NCI-H2196 treated with DMSO at 0.1 percent for 48 hours (cell line): Measurements from ENCODE around the gene RNF223.
A peak's percentile ranks its signal among the peaks of the same experiment; 100 is the strongest.
"Not testable (repeated sequence)": the region's sequence is repeated elsewhere in the genome, so short reads cannot be mapped to it uniquely, and the experiment has no call there.

Experiments used
- DNase-seq: peaks from one replicate; lab custom pipeline; 2025; ENCODE audit not compliant: unreplicated experiment; lab: John Stamatoyannopoulos, UW

Gene RNF223

GRCh38 chr1:1061682-1062345 lies 12.3 kb downstream of the RNF223 start:
- no peak for DNase-seq

DNA sequence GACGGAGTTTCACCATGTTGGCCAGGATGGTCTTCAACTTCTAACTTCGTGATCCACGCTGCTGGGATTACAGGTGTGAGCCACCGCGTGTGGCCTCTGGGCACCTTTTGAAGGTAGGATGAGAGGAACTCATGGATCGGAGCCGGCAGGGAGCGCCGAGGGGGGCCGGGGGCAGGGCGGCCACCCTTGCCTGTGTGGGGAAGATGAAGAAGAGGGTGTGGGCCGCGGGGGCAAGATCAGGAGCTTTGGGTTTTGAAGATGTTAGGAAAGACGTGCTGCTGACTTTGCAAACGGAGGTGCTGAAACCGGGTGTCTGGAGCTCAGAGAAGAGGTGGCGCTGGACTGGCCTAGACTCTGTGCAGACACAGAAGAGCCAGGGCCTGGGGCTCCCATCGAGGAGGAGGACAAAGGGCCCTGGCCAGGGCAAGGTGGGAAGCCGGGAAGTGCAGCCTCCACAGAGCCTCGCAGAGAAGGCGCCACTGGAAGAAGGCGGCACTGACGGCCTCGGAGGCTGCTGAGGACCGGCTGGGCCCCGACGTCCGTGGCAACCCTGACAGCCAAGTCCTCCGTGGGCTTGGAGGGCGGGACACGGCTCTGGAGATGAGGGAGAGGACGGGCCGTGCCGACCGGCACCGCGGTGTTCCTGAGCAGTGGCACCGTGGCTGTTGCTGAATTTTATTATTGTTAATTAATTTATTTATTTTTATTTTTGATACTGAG lies 13.7 kb downstream of the RNF223 start:
- no peak for DNase-seq

- DNase-seq = peak; percentile 60
Observed at GRCh38 chr1:1059494-1060280, 14.4 kb downstream of the RNF223 start.

GRCh38 chr1:1058921-1059493 lies 15.1 kb downstream of the RNF223 start:
- DNase-seq = peak; percentile 15

- no peak for DNase-seq
Observed at GRCh38 chr1:1058088-1058905, 15.8 kb downstream of the RNF223 start.

DNA sequence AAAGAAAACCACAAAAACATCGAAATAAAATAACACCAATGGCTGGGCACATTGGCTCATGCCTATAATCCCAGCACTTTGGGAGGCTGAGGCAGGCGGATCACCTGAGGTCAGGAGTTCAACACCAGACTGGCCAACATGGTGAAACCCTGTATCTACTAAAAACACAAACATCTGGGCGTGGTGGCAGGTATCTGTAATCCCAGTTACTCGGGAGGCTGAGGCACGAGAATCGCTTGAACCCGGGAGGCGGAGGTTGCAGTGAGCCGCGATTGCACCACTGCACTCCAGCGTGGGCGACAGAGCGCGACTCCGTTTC lies 16.4 kb downstream of the RNF223 start:
- not testable (repeated sequence) for DNase-seq

DNA sequence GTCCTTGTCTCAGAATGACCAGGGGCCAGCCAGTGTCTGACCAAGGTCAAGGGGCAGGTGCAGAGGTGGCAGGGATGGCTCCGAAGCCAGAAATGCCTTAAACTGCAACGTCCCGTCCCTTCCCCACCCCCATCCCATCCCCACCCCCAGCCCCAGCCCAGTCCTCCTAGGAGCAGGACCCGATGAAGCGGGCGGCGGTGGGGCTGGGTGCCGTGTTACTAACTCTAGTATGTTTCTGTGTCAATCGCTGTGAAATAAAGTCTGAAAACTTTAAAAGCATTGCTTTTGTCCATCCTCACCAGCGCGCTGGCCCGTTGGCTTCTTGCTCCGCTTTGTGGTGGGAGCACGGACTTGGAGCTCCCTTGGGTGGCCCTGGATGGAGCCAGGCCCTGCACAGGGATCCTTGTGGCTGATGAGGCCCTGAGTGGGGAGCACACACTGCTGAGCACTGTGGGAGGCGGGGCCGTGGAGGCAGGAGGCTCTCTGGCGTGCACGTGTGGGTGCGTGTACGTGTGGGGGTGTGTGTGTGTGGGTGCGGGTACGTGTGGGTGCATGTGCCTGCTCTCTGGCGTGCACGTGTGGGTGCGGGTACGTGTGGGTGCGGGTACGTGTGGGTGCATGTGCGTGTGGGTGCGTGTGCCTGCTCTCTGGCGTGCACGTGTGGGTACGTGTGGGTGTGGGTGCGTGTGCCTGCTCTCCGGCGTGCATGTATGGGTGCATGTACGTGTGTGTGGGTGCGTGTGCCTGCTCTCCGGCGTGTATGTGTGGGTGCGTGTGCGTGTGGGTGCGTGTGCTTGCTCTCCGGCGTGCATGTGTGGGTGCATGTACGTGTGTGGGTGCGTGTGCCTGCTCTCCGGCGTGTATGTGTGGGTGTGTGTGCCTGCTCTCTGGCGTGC lies 18.0 kb downstream of the RNF223 start:
- no peak for DNase-seq

- DNase-seq = no peak
Observed at GRCh38 chr1:1054971-1055370, 19.1 kb downstream of the RNF223 start.

GRCh38 chr1:1054099-1054700 lies 19.9 kb downstream of the RNF223 start:
- no peak for DNase-seq

- no peak for DNase-seq
Observed at GRCh38 chr1:1053682-1054081, 20.4 kb downstream of the RNF223 start.

DNA sequence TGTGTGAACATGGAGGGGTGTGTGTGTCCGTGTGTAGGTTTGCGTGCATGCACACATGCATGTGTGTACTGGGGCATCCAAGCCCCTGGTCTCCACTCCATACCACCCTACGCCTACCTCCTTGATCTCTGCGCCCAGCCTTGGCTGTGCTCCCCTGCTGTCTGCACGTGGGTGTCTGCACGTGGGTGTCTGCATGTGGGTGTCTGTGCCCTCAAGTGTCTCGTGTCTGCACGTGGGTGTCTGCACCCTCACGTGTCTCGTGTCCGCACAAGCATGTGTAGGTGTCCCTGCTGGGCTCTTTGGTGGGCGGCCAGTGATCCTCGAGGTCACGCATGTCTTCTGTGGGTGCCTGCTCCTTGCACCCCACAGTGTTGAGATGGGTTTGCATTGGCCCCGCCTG lies 21.1 kb downstream of the RNF223 start:
- no peak for DNase-seq

GRCh38 chr1:1052003-1052840 lies 21.9 kb downstream of the RNF223 start:
- DNase-seq = no peak

DNA sequence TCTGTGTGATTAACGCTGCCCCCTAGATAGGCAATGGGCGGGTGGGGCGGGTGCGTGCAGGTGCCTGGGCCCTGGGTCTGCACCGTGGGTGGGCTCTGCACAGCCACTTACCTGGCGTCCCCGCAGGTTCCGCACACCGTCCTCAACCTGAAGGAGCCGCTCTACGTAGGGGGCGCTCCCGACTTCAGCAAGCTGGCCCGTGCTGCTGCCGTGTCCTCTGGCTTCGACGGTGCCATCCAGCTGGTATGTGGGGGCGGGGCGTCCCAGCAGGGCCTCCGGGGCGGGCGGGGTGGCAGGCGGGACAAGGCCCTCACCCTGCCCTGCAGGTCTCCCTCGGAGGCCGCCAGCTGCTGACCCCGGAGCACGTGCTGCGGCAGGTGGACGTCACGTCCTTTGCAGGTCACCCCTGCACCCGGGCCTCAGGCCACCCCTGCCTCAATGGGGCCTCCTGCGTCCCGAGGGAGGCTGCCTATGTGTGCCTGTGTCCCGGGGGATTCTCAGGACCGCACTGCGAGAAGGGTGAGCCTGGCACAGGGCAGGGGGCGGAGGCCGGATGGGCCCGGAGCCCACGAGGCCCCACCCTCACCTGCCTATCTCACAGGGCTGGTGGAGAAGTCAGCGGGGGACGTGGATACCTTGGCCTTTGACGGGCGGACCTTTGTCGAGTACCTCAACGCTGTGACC lies 22.8 kb downstream of the RNF223 start:
- DNase-seq = no peak

DNA sequence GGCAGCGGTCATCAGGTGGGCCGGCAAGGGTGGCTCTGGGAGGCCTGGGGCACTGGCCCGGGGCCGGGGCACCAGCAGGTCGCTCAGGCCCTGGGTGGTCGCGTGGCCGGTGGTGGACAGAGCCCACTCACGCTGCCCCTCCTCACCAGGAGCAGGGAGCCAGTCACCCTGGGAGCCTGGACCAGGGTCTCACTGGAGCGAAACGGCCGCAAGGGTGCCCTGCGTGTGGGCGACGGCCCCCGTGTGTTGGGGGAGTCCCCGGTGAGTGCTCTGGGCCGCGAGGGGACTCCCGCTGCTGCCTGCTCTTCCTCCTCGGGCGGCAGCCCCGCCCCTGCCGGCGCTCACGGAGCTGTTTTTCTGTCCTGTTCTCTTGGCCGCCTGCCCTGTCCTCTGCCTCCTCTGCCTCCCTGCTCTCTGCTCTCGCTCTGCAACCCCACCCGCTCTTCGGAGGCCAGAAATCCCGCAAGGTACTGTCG lies 23.5 kb downstream of the RNF223 start:
- no peak for DNase-seq

GRCh38 chr1:1049318-1050165 lies 24.6 kb downstream of the RNF223 start:
- DNase-seq = no peak

- DNase-seq = no peak
Observed at GRCh38 chr1:1048765-1049164, 25.3 kb downstream of the RNF223 start.

- no peak for DNase-seq
Observed at GRCh38 chr1:1047963-1048362, 26.1 kb downstream of the RNF223 start.
